IPS-18a (cell line): ENCODE data around the gene MMAB.

Source experiments
- H3K27ac ChIP-seq: one replicate; pipeline ENCODE4 v1.5.1; 2013; ENCODE audit warnings: low read length
- H3K27me3 ChIP-seq: one replicate; pipeline ENCODE4 v1.6.1; 2013; ENCODE audit warnings: mild to moderate bottlenecking, low read length; ENCODE audit not compliant: control insufficient read depth, insufficient read depth
- H3K36me3 ChIP-seq: one replicate; pipeline ENCODE4 v1.6.1; 2013; ENCODE audit warnings: low read depth, low read length; ENCODE audit not compliant: control insufficient read depth
- H3K4me1 ChIP-seq: one replicate; pipeline ENCODE4 v1.6.1; 2013; ENCODE audit warnings: low read depth, low read length; ENCODE audit not compliant: control insufficient read depth
- H3K4me3 ChIP-seq: one replicate; pipeline ENCODE4 v1.5.1; 2013; ENCODE audit warnings: low read length
- H3K9ac ChIP-seq: one replicate; pipeline ENCODE4 v1.6.1; 2013; ENCODE audit warnings: mild to moderate bottlenecking, low read length, moderate library complexity
- H3K9me3 ChIP-seq: one replicate; pipeline ENCODE4 v1.6.1; 2013; ENCODE audit warnings: low read depth, low read length; ENCODE audit not compliant: control insufficient read depth

The MMAB gene

GRCh38 chr12:109533487-109533740, 39.9 kb downstream of the MMAB start:
- Histone ChIP-seq H3K36me3 (peaks cover 5% of the 10 kb centered on the region), H3K27me3 (no peaks in the 10 kb centered on the region), H3K9me3 (no peaks in the 10 kb centered on the region), H3K9ac (no peak overlapping the region), H3K27ac (no peak overlapping the region), H3K4me3 (no peak overlapping the region), H3K4me1 (peaks cover 10% of the 10 kb centered on the region)

- H3K9me3 ChIP-seq, result no peaks in the 10 kb centered on the region
- no peaks in the 10 kb centered on the region for H3K27me3 ChIP-seq
- H3K4me1 ChIP-seq, result peaks cover 10% of the 10 kb centered on the region
- H3K36me3 ChIP-seq, result peaks cover 5% of the 10 kb centered on the region
- H3K27ac ChIP-seq, result no peak overlapping the region
- H3K4me3 ChIP-seq, result no peak overlapping the region
- H3K9ac ChIP-seq, result no peak overlapping the region
Observed at GRCh38 chr12:109532721-109533486, 40.4 kb downstream of the MMAB start.

GRCh38 chr12:109531411-109531810, 41.9 kb downstream of the MMAB start:
- Histone ChIP-seq H3K9me3 (no peaks in the 10 kb centered on the region), H3K4me3 (no peak overlapping the region), H3K36me3 (peaks cover 5% of the 10 kb centered on the region), H3K27me3 (no peaks in the 10 kb centered on the region), H3K9ac (no peak overlapping the region), H3K4me1 (peaks cover 10% of the 10 kb centered on the region), H3K27ac (no peak overlapping the region)

GRCh38 chr12:109529691-109530640, 43.3 kb downstream of the MMAB start:
- Histone ChIP-seq H3K27ac (peak overlapping the region; percentile 16), H3K4me3 (no peak overlapping the region), H3K36me3 (peaks cover 5% of the 10 kb centered on the region), H3K4me1 (peaks cover 10% of the 10 kb centered on the region), H3K9me3 (no peaks in the 10 kb centered on the region), H3K9ac (no peak overlapping the region), H3K27me3 (no peaks in the 10 kb centered on the region)

- no peak overlapping the region for H3K27ac ChIP-seq
- H3K27me3 ChIP-seq, result no peaks in the 10 kb centered on the region
- H3K9me3 ChIP-seq, result no peaks in the 10 kb centered on the region
- H3K4me1 ChIP-seq, result peaks cover 10% of the 10 kb centered on the region
- H3K4me3 ChIP-seq, result no peak overlapping the region
- peaks cover 5% of the 10 kb centered on the region for H3K36me3 ChIP-seq
- no peak overlapping the region for H3K9ac ChIP-seq
Observed at GRCh38 chr12:109527489-109528123, 45.7 kb downstream of the MMAB start.

GRCh38 chr12:109525279-109525585, 48.1 kb downstream of the MMAB start:
- H3K27ac ChIP-seq, result no peak overlapping the region

GRCh38 chr12:109524466-109525278, 48.6 kb downstream of the MMAB start:
- no peak overlapping the region for H3K4me3 ChIP-seq
- no peak overlapping the region for H3K27ac ChIP-seq
- H3K4me1 ChIP-seq, result peaks cover 3% of the 10 kb centered on the region
- no peak overlapping the region for H3K9ac ChIP-seq
- no peaks in the 10 kb centered on the region for H3K27me3 ChIP-seq
- peaks cover 13% of the 10 kb centered on the region for H3K36me3 ChIP-seq
- no peaks in the 10 kb centered on the region for H3K9me3 ChIP-seq

More at GRCh38 chr12:109525279-109525585, 48.1 kb downstream of the MMAB start:
- Histone ChIP-seq H3K9me3 (no peaks in the 10 kb centered on the region), H3K9ac (no peak overlapping the region), H3K36me3 (peaks cover 13% of the 10 kb centered on the region), H3K27me3 (no peaks in the 10 kb centered on the region), H3K4me3 (no peak overlapping the region), H3K4me1 (peaks cover 9% of the 10 kb centered on the region)

GRCh38 chr12:109523504-109523903, 49.8 kb downstream of the MMAB start:
- H3K27me3 ChIP-seq, result no peaks in the 10 kb centered on the region
- H3K9me3 ChIP-seq, result no peaks in the 10 kb centered on the region
- H3K27ac ChIP-seq, result no peak overlapping the region
- H3K9ac ChIP-seq, result no peak overlapping the region
- no peak overlapping the region for H3K4me3 ChIP-seq
- peaks cover 13% of the 10 kb centered on the region for H3K36me3 ChIP-seq
- H3K4me1 ChIP-seq, result no peaks in the 10 kb centered on the region

- no peaks in the 10 kb centered on the region for H3K9me3 ChIP-seq
- H3K36me3 ChIP-seq, result peaks cover 13% of the 10 kb centered on the region
- no peaks in the 10 kb centered on the region for H3K4me1 ChIP-seq
- no peak overlapping the region for H3K27ac ChIP-seq
- H3K4me3 ChIP-seq, result no peak overlapping the region
- no peak overlapping the region for H3K9ac ChIP-seq
- no peaks in the 10 kb centered on the region for H3K27me3 ChIP-seq
Observed at GRCh38 chr12:109523071-109523470, 50.2 kb downstream of the MMAB start.

GRCh38 chr12:109521831-109522230, 51.5 kb downstream of the MMAB start:
- no peak overlapping the region for H3K27ac ChIP-seq
- no peak overlapping the region for H3K4me3 ChIP-seq
- H3K36me3 ChIP-seq, result peaks cover 23% of the 10 kb centered on the region
- no peaks in the 10 kb centered on the region for H3K9me3 ChIP-seq
- H3K27me3 ChIP-seq, result no peaks in the 10 kb centered on the region
- no peak overlapping the region for H3K9ac ChIP-seq
- no peaks in the 10 kb centered on the region for H3K4me1 ChIP-seq

GRCh38 chr12:109519787-109520186, 53.5 kb downstream of the MMAB start:
- Histone ChIP-seq H3K27me3 (no peaks in the 10 kb centered on the region), H3K4me1 (no peaks in the 10 kb centered on the region), H3K36me3 (peaks cover 26% of the 10 kb centered on the region), H3K4me3 (no peak overlapping the region), H3K27ac (no peak overlapping the region), H3K9ac (no peak overlapping the region), H3K9me3 (no peaks in the 10 kb centered on the region)
